EL (cell line): ENCODE data around the gene KIAA1328.

ENCODE experiments used
- DNase-seq: peaks from one replicate; pipeline ENCODE4 v3.0.0-alpha.2; 2016

Gene KIAA1328

DNA sequence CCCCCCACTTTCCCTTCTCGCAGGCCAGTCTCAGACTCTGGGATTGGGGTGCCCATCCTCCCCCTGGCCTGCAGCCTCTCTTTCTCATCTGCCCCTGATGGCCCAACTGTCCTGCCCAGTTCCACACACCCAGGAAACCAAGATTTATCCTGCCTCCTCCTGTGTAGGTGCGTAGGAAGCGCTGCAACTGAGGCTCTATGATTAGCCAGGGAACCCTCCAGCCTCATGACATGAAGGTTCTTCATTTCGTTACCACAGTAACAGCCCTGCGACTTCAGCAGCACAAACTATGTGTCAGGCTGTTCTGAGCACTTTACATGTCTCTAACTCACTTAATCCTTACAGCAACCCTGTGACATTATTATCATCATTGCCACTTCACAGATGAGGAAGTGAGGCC is 430.8 kb downstream of the KIAA1328 start:
- no peak for DNase-seq

DNA sequence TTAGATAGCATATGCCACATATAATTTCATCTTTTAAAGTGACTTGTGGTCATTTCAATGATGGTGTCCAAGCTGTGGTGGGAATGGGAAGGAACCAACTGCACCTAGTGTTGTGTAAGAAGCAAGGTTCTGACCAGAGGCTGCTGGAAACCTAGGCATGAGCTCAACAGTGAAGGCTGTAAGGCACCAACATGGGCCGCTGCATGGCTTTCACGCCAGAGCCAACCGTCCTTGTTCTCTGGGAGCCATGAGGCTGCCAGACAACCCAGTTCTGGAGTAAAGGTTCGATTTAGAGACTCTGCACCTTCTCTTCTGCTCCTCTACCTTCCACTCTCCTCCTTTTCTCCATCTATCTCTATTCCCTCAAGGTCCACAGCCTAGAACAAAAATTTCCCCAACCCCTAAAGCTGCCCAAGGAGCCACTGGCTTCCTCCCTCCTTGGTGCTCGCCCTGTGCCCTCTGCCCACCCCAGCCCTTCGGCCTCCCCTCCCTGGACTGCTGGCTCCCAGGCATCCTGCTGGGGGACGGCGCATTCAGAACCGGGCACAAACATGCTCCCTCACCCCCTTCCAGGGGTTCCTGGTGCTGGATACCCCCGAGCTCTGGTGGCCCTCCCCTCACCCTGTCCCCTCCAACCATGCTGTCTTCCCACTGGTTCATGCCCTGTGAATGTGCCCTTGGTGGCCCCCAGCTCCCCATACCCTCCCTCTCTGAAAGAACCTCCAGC is 431.6 kb downstream of the KIAA1328 start:
- no peak for DNase-seq

GRCh38 chr18:37261246-37261840 is 432.4 kb downstream of the KIAA1328 start:
- no peak for DNase-seq

DNA sequence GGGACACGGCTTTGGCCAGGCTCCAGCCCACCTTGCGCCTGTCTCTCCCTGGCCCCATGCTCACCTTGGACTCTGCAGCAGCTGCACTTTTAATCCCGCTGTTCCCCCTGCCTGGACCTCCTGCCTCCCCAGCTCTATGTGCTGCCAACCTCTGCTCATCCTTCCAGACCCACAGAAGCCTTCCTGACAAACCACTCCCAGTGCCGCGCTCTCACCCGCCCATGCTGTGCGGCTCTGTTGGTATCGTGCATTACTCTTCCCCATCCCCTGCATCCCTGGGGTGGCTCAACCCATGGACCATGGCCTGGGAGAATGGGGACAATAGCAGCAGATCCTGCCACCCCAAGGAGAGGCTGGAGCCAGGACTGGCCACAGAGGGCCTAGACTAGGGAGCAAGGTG is 433.1 kb downstream of the KIAA1328 start:
- DNase-seq, result no peak

- no peak for DNase-seq
These were observed 436.0 kb downstream of the KIAA1328 start for GRCh38 chr18:37264956-37265355.

GRCh38 chr18:37265382-37265781 is 436.5 kb downstream of the KIAA1328 start:
- no peak for DNase-seq

- no peak for DNase-seq
These were observed 437.4 kb downstream of the KIAA1328 start for GRCh38 chr18:37266290-37266689.

GRCh38 chr18:37270038-37270665 is 441.2 kb downstream of the KIAA1328 start:
- DNase-seq, result peak; percentile 38

- no peak for DNase-seq
These were observed 441.7 kb downstream of the KIAA1328 start for GRCh38 chr18:37270666-37271052.

GRCh38 chr18:37272226-37272625 is 443.3 kb downstream of the KIAA1328 start:
- no peak for DNase-seq

DNA sequence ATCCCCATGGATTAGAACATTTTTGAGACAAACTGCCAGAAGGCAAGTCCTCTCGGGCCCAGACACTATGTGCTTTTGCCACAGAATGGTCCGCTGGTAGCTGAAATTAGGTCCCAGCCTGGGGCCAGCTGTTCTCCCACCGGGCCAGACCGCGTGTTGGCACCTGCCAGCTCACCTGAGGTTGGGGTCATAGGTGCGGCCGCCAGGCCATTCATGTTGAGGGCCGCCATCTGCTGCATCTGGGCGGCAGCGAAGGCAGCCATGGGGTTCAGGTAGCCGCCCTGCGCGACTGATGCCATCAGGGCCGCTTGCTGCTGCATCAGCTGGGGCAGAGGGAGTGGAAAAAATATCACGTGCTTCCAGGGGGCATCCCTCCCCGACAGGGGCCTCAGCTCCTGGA is 443.9 kb downstream of the KIAA1328 start:
- DNase-seq, result no peak

GRCh38 chr18:37274309-37275236 is 445.6 kb downstream of the KIAA1328 start:
- DNase-seq, result no peak

DNA sequence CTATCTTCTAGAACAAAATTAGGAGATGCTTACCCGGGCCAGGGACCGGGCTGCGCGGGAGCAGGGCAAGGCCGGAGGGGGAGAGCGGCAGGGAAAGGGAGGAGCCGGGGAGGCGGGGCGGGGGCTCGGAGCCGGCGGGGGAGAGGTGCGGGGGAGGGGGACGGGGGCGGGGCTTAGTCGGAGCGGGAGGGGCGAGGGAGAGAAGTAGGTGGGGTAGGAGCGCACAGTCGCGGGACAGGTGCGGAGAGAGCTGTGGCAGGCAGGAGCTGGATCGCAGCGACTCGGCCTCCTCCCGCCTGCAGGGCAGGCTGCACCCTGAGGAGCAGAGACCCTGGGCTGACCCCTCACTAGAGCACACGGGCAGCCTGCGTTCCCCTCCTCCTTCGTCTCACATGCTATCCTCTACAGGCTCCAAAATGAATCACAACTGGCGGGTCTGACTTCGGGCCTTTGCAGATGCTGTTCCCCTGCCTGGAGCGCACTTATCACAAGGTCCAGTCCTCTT is 446.4 kb downstream of the KIAA1328 start:
- DNase-seq, result no peak

GRCh38 chr18:37276111-37276890 is 447.4 kb downstream of the KIAA1328 start:
- no peak for DNase-seq

GRCh38 chr18:37277804-37278203 is 448.9 kb downstream of the KIAA1328 start:
- DNase-seq, result no peak
